T-helper 2 cell treated with Interferon-gamma antibody and Interleukin-4, amounts not matched to agents 100 ng/mL and 5 ng/mL, for 36 hours (primary cell): ENCODE results near the gene BPI. TPM values are rescaled to one million over a fixed set of nuclear protein-coding genes. Genes with fewer than 3 reads are reported as not detected.
"Not testable (repeated sequence)": the region's sequence is repeated elsewhere in the genome, so short reads cannot be mapped to it uniquely, and the experiment has no call there.

Source experiments
- intact Hi-C: fragments of 100-400 bp; cut with micrococcal nuclease; formaldehyde crosslinking; loops from one replicate; pipeline ENCODE4 v1.15.1; 2023
- total RNA-seq: library from RNA; stranded (reverse); gene quantifications from 2 replicates; pipeline ENCODE4 v1.2.3, GENCODE V29; 2022

Gene BPI
- total RNA-seq, result not detected in 2 replicates

DNA sequence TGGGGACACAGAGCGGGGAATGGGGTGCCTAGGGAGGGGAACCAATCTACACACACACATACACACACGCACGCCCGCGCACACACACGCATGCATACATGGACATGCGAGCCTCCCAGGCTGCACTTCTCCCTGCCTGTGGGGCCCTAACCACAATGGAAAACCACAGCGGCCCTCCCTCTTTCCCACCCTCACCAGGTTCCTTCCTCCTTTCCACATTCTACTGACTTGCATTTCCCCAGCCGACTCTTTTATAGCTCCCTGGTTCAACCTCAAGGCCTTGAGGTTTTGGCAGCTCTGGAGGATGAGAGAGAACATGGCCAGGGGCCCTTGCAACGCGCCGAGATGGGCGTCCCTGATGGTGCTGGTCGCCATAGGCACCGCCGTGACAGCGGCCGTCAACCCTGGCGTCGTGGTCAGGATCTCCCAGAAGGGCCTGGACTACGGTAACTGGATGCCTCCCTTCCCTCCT is at the start of gene BPI:
Gene BPI, plus strand, starts transcription at position 249 of the 472 bp plus-strand sequence. Its CDS starts 68 bp downstream, at position 317.
- intact Hi-C loops, result no loop called here

DNA sequence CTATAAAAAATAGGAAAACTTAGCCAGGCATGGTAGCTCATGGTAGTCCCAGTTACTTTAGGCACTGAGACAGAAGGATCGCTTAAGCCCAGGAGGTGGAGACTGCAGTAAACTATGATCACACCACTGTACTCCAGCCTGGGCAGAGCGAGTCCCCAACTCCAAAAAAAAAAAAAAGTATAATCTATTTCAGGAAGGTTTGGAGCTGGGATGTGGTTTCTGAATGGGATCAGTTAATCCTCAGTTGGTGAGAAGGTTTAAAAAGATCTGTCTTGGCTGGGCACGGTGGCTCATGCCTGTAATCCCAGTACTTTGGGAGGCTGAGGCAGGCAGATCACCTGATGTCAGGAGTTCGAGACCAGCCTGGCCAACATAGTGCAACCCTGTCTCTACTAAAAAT is 49.3 kb upstream of the BPI start:
- intact Hi-C loops, result not testable (repeated sequence)

DNA sequence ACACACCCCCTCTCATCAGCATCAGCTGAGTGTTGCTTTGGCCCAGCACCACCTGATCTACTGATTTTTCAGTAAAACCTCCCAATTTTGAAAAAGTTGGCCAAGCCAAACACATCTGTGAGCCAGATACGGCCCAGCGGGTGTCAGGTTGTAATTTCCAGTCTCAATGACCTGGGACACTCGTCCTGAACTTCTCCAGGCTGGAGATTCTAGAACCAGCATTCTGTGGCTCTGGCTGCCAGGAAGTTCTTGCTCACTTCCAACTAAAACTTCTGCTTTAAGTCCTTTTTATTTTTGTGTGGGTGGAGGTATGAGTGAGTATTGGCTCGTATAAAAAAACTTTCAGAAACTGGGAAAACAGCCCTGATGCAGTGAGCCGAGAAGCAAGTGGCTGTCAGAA is 48.6 kb upstream of the BPI start:
- intact Hi-C loops, result no loop called here

DNA sequence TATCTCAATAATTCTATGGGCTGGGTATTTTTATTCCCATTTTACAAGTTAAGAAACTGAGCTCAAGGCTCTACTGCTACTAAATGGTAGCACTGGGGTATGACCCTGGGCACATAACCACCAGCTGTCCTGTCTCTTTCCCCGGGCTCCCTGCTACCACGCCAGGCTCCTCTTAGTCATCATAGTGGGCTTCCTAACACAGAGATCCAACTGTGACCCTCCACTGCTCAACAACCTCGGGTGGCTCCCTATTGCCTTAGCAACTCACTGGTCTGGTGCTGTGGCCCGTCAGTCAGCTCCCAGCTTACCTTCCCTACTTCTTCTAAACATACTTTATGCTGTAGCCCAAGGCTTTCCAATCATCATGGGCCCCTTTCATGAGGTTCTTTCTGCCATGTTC is 47.9 kb upstream of the BPI start:
- intact Hi-C loops, result no loop called here

DNA sequence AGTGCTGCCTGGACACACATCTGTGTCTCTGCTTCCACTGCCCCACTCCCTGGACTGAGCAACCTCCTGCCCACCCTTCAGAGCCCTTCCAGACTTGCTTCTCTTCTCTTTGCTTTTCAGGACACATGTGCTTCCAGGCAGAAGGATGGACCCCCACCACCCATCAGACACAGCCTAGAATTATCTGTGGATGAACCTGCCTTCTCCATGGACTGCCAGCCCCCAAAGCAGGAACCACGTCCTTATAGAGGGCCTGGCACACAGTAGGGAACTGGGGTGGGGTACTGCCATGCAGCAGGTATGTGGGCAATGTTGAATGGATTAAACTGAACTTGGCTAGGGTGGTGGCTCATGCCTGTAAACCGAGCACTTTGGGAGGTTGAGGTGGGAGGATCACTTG is 47.0 kb upstream of the BPI start:
- intact Hi-C loops, result no loop called here

DNA sequence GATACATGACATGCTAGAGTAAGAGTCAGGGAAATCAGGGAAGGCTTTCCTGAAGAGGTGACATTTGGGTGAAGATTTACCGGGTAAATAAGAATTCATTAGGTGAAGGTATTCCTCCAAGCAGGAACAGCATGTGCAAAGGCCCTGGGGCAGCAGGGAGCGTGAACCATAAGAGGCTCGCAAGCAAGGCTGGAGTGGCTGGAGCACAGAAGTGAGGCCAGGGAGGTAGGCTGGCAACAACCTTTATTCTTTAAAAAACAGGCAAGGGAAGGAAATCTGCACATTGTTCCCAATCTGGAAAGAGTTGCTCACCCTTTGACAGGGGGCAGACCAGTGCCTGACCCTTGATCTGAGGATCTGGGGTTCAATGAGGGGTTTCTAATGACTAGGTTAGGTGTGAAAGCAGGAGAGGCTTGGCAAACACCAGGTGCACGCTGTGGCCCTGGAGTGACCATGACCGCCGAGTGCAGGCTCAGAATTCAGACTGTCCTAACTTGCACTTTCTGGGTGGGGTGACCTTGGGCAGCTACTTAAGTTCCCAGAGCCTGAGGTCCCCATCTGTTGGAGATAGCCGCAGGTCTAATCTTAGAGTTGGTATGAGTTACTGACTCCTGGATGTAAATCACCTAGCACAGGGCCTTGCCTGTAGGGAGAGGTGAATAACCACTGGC is 45.3 kb upstream of the BPI start:
- intact Hi-C loops, result no loop called here

DNA sequence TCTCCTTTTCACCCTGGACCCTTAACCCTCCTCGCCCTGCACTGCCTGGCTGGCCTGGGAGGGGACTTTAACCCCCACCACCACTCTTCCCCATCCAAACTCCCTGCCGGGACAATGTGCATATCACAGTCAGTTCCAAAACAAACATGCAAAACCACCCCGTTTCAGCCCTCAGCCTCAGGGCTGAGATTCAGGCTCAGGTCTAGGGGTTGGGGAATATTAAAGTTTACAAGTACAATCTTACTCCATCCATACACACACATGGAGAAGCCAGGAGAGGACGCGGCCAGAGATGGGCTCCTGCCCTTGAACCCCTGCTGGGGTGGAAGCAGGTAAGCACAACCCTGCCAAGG is 44.0 kb upstream of the BPI start:
- intact Hi-C loops, result no loop called here

DNA sequence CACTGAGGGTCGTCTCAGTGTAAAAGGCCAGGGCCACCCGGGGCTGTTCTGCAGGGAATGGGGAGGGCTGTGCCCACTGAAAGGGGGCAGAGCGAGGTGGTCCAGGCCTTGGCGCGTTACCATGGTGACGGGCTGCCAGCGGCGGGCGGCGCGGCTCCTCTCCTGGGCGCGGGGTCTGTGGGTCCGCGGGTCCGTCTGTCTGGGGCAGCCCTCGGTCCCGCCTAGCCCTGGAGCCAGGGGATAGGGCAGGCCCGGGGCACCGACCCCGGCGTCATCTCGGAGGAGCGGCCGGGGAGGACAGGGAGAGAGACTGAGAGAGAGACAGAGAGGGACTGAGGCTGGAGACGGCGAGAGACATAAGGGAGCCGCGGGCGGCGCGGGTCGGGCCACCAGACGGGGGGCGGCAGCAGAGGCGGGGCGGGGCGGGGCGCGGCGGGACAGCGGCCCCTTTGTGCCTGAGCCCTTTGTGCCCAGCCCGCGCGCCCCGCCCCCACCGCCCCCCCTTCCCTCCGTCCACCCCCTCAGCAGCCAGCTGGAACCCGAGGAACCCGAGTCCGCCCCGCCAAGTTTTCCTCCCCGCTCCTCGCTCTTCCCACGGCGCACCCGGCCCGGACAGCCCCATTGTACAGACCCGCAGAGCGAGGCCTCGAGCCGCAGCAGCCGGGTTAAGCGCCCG is 43.4 kb upstream of the BPI start, which contains the start of gene KIAA1755:
Gene KIAA1755, minus strand, starts transcription at position 358 of the 676 bp plus-strand sequence. Its CDS starts 235 bp downstream, at position 123.
- intact Hi-C loops, result no loop called here

DNA sequence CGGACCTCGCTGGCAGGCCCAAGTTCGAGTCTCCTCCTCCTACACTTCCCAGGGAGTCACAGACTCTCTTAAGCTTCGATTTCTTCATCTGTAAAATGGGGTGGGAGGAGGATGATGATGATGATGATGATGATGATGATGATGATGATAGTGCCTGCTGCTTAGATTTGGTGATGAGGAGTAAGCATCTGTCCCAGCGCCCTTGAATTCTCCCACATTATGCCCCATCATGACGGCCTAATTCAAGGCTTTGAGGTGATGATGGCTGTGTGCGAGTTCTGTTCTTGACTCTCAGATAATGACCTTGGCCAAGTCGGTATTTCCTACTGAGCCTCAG is 42.9 kb upstream of the BPI start:
- intact Hi-C loops, result no loop called here

DNA sequence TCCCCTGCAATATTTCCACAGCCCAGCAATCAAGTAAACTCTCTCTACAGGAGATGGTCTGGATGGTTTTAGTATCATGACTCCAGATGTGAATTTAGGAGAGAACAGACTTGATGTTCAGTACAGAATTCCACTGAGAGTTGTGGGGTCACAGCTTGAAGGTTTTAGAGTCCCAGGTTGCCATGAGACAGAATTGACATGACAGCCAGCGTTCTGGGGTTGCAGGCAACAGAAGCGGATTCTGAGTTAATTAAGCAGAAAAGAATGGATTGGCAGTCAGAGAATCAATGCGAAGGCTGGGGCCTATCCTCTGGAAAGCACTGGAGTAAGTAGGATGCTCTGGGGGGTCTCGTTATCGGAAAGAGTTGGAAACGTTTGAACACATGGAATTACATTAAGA is 41.0 kb upstream of the BPI start:
- intact Hi-C loops, result no loop called here

DNA sequence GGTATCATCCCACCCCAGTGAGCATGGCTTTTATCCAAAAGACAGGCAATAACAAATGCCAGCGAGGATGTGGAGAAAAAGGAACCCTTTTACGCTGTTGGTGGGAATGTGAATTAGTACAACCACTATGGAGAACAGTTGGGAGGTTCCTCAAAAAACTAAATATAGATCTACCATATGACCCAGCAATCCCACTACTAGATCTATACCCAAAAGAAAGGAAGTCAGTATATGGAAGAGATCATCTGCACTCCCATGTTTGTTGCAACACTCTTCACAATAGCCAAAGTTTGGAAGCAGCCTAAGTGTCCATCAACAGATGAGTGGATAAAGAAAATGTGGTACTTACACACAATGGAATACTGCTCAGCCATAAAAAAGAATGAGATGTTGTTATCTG is 37.5 kb upstream of the BPI start:
- intact Hi-C loops, result no loop called here

DNA sequence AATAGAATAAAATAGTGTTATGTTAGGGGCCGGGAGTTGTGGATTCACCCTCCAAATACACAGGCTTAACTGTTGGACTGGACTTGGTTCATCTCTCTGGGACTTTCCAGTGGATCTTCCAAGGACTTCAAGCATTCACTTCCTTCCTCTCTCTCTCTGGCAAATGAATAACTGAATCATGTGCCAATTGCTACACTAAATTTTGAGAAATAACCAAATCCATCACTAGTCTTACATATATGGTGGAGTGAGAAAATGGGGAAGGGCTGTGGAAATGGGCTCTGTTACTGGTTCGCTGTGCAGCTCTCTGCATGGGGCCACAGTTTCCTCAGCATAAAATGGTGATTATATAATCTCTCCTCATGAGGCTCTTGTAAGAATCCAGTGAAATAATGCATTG is 36.7 kb upstream of the BPI start:
- intact Hi-C loops, result no loop called here

DNA sequence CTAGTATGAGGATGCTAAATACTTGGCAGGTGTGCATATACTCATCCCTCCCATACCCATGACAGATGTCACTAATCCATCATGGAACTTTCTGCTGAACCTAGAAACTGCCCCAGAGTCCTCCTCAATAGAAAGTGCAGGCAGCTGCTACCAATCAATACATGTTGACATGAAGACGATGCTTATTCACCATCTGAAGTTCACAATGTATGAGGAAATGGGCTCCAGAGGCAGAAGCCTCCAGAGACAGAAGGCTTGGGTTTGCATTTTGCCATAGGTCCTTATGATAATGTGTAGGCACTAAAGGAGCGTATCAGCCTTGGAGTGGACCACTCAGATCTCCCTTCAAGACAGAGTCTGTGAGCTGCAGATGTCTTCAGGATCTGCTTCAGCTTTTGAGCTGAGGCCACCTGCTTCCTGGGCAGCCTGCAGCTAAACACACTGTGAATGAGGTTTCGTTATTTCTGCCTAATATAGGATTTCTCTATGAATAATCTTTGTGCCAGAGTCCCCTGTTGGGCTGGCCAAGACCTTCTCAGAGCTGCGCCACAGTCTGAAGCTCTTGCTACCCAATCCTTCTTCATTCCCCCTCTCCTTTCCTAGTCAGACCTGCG is 35.9 kb upstream of the BPI start:
- intact Hi-C loops, result no loop called here

DNA sequence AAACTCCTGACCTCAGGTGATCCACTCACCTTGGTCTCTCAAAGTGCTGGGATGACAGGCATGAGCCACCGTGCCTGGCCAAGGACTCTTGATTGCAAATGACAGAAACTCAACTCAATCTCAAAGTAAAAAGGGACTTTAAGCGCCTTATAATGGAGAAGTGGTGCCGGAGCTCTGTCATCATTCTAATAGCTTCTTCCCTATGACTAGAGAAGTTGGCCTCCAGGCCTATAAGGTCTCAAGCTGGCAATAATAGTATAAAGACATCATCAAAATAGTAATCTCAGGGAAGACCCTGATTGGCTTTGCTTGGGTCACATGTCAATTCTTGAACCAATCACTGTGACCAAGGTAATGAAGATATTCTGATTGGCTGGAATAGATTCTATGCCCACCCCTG is 34.9 kb upstream of the BPI start:
- intact Hi-C loops, result no loop called here

DNA sequence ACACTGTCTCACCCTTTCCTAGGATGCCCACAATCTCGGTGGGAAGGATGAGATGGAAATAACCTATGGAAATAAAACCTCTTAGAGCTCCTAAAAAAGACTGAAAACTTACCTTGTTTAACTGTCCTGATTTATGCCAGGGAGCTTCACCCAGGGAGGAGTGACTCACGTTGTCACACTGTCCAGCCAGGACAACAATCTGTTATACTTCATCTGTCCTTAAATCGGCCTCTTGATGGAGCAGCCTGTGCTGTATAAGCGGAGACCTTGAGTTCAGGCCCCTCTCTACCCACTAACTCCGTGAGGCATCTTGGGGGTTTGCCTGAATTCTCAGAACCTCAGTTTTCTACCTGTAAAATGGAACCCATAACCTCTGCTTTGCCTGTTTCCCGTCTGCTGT is 34.2 kb upstream of the BPI start:
- intact Hi-C loops, result no loop called here

DNA sequence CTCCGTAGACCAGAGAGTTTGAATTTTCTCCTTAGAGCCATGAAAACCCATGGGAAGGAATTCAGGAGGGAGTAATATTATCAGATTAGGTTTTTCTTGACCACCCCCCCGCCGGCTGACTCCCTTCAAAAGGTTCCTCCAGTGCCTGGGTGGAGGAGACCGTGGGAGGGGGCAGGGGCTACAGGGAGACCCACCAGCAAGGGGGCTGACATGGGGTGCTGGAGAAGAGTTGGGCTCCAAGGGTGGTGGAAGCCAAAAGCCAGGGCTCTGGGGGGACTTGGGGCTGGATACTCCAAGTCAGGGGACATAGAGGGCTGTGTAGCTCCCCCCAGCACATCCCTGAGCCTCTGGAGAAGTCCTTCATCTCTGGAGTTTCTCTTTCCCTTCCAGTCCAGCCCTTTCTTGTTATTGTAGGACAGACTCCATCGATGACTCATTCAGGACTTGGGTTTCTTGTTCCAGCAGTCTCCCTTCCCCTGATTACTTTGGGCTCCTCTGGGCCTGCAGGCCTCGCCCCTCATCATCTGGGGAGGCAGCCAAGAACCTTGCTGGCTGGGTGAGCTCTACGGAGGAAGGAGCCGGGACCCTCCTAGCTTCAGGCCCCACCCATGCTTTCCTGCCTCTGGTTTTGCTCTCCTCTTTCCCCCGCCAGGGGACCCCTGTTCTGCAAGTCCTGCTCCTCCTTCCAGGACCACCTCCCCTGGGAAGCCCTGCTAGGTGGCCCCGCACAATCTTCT is 32.9 kb upstream of the BPI start:
- intact Hi-C loops, result no loop called here

DNA sequence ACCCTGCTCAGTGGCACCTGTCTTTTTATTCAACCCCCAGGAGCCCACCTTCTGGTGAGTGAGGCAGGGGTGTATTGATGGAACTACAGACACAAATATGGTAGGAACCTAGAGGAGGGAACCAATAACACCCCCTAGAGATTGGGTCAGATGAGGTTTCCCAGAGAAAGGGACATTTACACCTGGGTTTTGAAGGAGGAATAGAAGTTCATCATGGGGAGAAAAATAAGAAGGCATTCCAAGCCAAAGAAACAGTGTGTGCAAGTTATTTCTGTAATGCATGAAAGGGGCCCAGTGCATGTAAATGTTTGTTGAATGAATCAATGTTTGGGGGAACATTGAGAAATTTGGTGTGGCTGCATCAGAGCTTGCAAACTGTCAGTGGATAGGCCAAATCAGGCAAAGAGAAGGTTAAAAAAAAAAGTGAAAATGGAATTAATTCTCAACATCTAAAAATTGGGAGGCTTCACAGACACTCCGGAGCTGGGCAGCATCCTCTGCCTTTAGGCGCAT is 32.3 kb upstream of the BPI start:
- intact Hi-C loops, result no loop called here

DNA sequence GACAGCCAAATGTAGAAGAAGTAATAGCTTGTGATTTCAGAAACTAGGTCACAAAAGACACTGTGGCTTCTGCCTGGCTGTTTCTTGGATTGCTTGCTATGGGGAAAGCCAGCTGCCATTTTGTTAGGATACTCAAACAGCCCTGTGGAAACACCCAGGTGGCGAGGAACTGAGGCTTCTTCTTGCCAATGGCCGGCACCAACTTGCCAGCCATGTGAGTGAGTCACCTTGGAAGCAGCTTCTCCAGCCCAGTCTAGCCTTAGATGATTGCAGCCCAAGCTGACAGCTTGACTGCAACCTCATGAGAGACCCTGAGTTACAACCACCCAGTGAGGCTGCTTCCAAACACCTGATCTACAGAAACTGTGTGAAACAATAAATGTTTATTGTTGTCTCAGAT is 31.6 kb upstream of the BPI start:
- intact Hi-C loops, result no loop called here

DNA sequence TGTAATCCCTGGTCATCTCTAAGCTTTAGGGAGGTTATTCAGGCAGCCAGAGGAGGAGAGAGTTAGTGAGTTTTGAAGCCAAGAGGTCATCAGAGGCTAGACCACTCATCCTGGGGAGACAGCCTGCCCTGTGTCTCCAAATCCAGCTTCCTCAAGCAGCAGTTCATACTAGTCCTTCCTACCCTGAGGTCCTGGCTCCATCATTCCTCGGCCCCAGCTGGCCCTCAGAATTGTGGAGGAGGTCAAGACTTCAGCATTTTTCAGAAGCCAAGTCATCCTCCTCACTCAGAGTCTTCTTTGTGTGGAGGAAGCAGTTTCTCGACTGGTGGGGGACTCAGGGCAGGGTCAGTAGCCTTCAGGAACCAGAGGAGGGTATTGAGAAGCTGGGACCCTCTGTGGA is 31.0 kb upstream of the BPI start:
- intact Hi-C loops, result no loop called here

DNA sequence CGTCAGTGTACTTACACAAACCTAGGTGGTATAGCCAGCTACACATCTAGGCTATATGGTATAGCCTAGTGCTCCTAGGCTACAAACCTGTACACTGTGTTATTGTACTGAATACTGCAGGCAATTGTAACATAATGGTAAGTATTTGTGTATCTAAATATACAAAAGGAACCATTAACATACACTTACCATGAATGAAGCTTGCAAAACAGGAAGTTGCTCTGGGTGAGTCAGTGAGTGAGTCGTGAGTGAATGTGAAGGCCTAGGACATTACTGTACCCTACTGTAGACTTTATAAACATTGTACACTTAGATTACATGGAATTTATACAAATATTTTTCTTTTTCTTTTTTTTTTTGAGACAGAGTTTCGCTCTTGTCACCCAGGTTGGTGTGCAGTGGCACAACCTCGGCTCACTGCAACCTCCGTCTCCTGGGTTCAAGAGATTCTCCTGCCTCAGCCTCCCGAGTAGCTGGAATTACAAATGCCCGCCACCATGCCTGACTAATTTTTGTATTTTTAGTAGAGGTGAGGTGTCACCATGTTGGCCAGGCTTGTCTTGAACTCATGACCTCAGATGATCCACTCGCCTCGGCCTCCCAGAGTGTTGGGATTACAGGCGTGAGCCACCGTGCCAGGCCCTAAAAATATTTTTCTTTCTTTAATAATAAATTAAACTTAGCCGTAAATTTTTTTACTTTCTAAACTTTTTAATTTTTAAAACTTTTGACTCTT is 28.0 kb upstream of the BPI start:
- intact Hi-C loops, result no loop called here

DNA sequence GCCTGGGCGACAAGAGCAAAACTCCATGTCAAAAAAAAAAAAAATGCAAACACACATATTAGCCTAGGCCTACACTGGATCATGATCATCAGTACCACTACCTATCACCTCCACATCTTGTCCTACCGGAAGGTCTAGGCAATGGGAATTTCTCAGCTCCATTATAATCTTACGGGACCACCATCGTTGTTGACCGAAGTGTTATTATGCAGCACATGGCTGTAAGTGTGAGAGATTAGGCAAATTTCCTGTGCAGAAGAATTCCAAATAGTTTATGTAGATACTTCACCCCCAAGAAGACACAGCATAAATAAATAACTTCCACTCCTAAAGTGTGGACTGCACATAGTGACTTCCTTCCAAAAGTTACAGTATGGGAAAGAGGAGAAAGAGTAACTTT is 26.7 kb upstream of the BPI start:
- intact Hi-C loops, result no loop called here
